HCT116 (cell line): ENCODE results near the gene GRB10.

Source experiments
- CBX3 ChIP-seq: IDR thresholded peaks from 2 replicates; pipeline ENCODE4 v1.6.1; 2012; ENCODE audit warnings: low read depth
- CTCF ChIP-seq, 3 experiments: fragments of 200-600 bp in 1 of 3; sonication (generic) in 1 of 3; IDR thresholded peaks in 2 of 3; conservative IDR thresholded peaks in 1 of 3; 2 replicates each; pipeline ENCODE4 v1.5.1; 2012 to 2017; ENCODE audit warnings: low read depth in 2 of 3, low read length in 2 of 3, antibody characterized with exemption in 1 of 3, borderline replicate concordance in 1 of 3, control low read depth in 1 of 3, mild to moderate bottlenecking in 1 of 3, mixed read lengths in 1 of 3, mixed run types in 1 of 3, moderate library complexity in 1 of 3; ENCODE audit not compliant: insufficient read depth in 1 of 3
- EGR1 ChIP-seq: IDR thresholded peaks from 2 replicates; pipeline ENCODE4 v1.6.1; 2012; ENCODE audit warnings: low read depth
- EZH2 ChIP-seq: fragments of 200-600 bp; sonication (generic); IDR thresholded peaks from 2 replicates; pipeline ENCODE4 v1.6.1; 2017; ENCODE audit warnings: antibody characterized with exemption, mixed run types
- JUND ChIP-seq: IDR thresholded peaks from 2 replicates; pipeline ENCODE4 v1.6.1; 2012
- MAX ChIP-seq: IDR thresholded peaks from 2 replicates; pipeline ENCODE4 v1.6.1; 2012
- POLR2A ChIP-seq: IDR thresholded peaks from 2 replicates; pipeline ENCODE4 v1.7.0; 2011; ENCODE audit warnings: borderline replicate concordance; ENCODE audit not compliant: insufficient read depth, insufficient read length; ENCODE audit errors: extremely low read depth
- POLR2AphosphoS5 ChIP-seq: IDR thresholded peaks from 2 replicates; pipeline ENCODE4 v1.6.1; 2011; ENCODE audit warnings: mild to moderate bottlenecking, low read depth, low read length, moderate library complexity
- RAD21 ChIP-seq: IDR thresholded peaks from 2 replicates; pipeline ENCODE4 v1.6.1; 2012; ENCODE audit warnings: low read depth, mild to moderate bottlenecking
- SIN3A ChIP-seq: IDR thresholded peaks from 2 replicates; pipeline ENCODE4 v1.6.1; 2012; ENCODE audit warnings: low read depth
- YY1 ChIP-seq: IDR thresholded peaks from 2 replicates; pipeline ENCODE4 v1.6.1; 2011; ENCODE audit warnings: low read length, low read depth, moderate library complexity, mild to moderate bottlenecking; ENCODE audit not compliant: insufficient replicate concordance; ENCODE audit errors: extremely low read depth

- no peak for TF ChIP-seq POLR2A
- TF ChIP-seq YY1 = no peak
- TF ChIP-seq CTCF (IDR thresholded peaks at IDR 0.05 in 2 of 3, conservative IDR thresholded peaks at IDR 0.05 in 1 of 3; ENCODE audit: borderline replicate concordance in 1 of 3, insufficient read depth in 1 of 3, low read depth in 2 of 3, low read length in 2 of 3) = no peak
- TF ChIP-seq EZH2 = no peak
- no peak for TF ChIP-seq MAX
- TF ChIP-seq SIN3A = no peak
- no peak for TF ChIP-seq RAD21
- no peak for TF ChIP-seq JUND
- TF ChIP-seq POLR2AphosphoS5 = no peak
- TF ChIP-seq EGR1 = no peak
- TF ChIP-seq CBX3 = no peak
Measured at GRCh38 chr7:50818324-50818723, 35.6 kb upstream of the GRB10 start.
